BLaER1 treated with 17β-estradiol and CSF1 and Interleukin-3, amounts not matched to agents 10 nM and 100 nM (cell line): ENCODE data around the gene PRKD1.

Experiments used
- H3K27ac ChIP-seq, 11 experiments: shearing (Covaris generic); formaldehyde crosslinking; 2 replicates each; pipeline ENCODE4 v1.8.1; 2022
- H3K27me3 ChIP-seq, 11 experiments: shearing (Covaris generic); formaldehyde crosslinking; 2 replicates each; pipeline ENCODE4 v1.8.1; 2022
- H3K36me3 ChIP-seq, 11 experiments: shearing (Covaris generic); formaldehyde crosslinking; 2 replicates each; pipeline ENCODE4 v1.8.1; 2022
- H3K4me1 ChIP-seq, 10 experiments: shearing (Covaris generic); formaldehyde crosslinking; 2 replicates each; pipeline ENCODE4 v1.8.1; 2022
- H3K4me2 ChIP-seq, 11 experiments: shearing (Covaris generic); formaldehyde crosslinking; 2 replicates each; pipeline ENCODE4 v1.8.1; 2022
- H3K4me3 ChIP-seq, 10 experiments: shearing (Covaris generic); formaldehyde crosslinking; 2 replicates each; pipeline ENCODE4 v1.8.1; 2022
- H3K9ac ChIP-seq, 11 experiments: shearing (Covaris generic); formaldehyde crosslinking; 2 replicates each; pipeline ENCODE4 v1.8.1; 2022
- H3K9me3 ChIP-seq, 11 experiments: shearing (Covaris generic); formaldehyde crosslinking; replicated peaks in 1 of 11; 2 replicates each; pipeline ENCODE4 v1.8.1; 2022
- H4K20me1 ChIP-seq, 11 experiments: shearing (Covaris generic); formaldehyde crosslinking; 2 replicates each; pipeline ENCODE4 v1.8.1; 2022
- Cebpa-rat ChIP-seq, 11 experiments: shearing (Covaris generic); IDR thresholded peaks; 2 replicates each; pipeline ENCODE4 v1.8.1; 2022

The PRKD1 gene

DNA sequence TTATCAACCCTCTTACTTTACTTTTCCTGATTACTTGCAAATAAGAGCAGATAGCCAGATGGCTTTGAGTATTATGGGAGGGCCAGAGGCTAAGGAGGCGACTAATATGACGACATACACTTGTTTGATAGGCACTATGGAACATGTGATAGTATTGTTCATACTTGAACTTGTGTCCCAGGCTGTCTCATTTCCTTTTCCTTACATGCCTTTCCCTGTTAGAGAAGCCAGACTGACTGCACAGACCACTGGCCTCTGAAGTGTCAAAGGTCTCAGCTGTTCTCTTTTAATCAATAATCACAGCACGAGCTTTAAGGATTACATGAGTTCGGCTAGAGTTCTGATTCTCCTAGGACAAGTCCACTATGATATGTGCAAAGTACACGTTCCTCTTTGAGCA, 326.0 kb downstream of the PRKD1 start:
- Histone ChIP-seq H3K27me3 (no peaks in the 10 kb centered on the region), H3K9me3 (no peaks in the 10 kb centered on the region), H4K20me1 (no peaks in the 10 kb centered on the region), H3K4me1 (no peaks in the 10 kb centered on the region), H3K27ac (no peak overlapping the region), H3K9ac (no peak overlapping the region), H3K4me2 (no peak overlapping the region), H3K36me3 (no peaks in the 10 kb centered on the region), H3K4me3 (no peak overlapping the region)
- no peak for TF ChIP-seq Cebpa-rat (IDR thresholded peaks at IDR 0.05)

DNA sequence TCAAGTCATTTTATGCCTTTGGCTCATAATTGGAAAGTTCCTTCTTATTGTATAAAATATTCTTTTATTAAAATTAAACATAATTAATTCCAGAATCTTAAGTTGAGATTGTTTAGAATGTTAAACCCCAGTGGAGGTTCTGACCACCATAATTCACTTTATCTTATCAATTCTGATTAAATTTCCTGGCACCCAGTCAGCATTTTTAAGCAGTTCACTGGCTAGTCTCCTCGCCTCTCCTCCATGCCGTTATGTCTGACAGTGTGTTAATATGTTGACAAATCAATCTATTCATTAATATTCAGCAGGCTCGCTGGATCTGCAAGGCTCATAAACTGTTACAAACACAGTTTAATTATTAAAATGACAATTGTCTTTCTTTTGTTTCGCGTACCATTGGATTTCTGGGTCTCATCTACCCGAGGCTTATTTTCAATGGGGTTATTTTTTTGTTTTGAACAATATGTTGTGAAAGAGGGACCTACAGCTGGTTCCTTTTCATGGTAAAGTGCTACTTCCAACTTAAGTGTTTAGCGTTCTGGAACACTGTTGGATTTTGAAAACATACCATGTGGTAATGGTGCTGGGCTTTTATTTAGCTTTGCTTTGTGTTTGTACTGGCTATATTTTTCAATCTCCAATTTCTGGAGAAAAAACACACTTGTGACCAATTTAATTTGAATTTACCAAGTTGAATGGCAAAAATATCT, 339.7 kb downstream of the PRKD1 start:
- H3K4me1 ChIP-seq, result no peaks in the 10 kb centered on the region
- TF ChIP-seq Cebpa-rat (IDR thresholded peaks at IDR 0.05), result no peak
- H4K20me1 ChIP-seq, result no peaks in the 10 kb centered on the region
- H3K27me3 ChIP-seq, result no peaks in the 10 kb centered on the region
- no peak overlapping the region for H3K4me2 ChIP-seq
- H3K36me3 ChIP-seq, result no peaks in the 10 kb centered on the region
- H3K9me3 ChIP-seq, result no peaks in the 10 kb centered on the region
- H3K4me3 ChIP-seq, result no peak overlapping the region
- no peak overlapping the region for H3K9ac ChIP-seq
- no peak overlapping the region for H3K27ac ChIP-seq

DNA sequence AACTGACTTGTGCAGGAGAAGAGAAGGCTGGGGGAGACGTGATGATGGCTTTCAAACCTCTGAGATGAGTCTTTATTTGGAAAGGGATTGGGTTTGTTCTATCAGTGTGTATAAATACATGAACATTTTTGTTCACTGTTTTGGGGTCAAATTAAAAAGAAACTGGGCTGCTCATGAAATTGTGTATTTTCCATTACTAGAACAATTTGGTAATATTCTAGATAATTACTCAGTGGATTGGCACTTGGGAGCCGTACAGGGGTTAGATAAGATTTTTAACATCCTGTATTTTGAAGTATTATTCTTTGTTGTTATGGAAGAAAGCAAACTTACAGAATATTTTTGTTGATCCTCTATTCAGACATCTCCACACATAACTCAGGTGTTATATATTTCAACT, 340.6 kb downstream of the PRKD1 start:
- no peak for TF ChIP-seq Cebpa-rat (IDR thresholded peaks at IDR 0.05)
- H4K20me1 ChIP-seq, result no peaks in the 10 kb centered on the region
- no peak overlapping the region for H3K27ac ChIP-seq
- no peaks in the 10 kb centered on the region for H3K27me3 ChIP-seq
- no peak overlapping the region for H3K9ac ChIP-seq
- H3K36me3 ChIP-seq, result no peaks in the 10 kb centered on the region
- H3K4me1 ChIP-seq, result no peaks in the 10 kb centered on the region
- no peak overlapping the region for H3K4me3 ChIP-seq
- no peaks in the 10 kb centered on the region for H3K9me3 ChIP-seq
- H3K4me2 ChIP-seq, result no peak overlapping the region

DNA sequence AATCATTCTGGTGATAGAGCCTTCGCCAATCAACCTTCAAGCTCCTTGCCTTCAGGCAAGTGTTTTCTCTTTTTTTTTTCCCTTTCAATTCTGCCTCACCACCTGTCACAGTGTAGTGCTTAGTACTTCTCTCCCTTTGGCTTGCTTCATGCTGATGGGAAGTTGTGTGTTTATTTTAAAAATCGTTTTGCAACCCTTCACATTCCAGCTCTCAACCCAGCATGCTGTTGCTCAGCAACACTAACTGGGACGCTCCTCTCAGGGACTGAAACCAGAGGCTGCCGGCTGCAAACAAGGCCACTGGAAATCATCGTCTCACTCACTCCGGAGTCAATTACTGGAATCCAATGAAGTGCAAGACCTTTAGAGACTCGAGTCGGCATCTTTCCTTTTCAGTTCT, 342.7 kb downstream of the PRKD1 start:
- Histone ChIP-seq H4K20me1 (no peaks in the 10 kb centered on the region), H3K4me2 (no peak overlapping the region), H3K27ac (no peak overlapping the region), H3K9me3 (no peaks in the 10 kb centered on the region), H3K4me1 (no peaks in the 10 kb centered on the region), H3K36me3 (no peaks in the 10 kb centered on the region), H3K4me3 (no peak overlapping the region), H3K9ac (no peak overlapping the region), H3K27me3 (no peaks in the 10 kb centered on the region)
- TF ChIP-seq Cebpa-rat (IDR thresholded peaks at IDR 0.05), result no peak

DNA sequence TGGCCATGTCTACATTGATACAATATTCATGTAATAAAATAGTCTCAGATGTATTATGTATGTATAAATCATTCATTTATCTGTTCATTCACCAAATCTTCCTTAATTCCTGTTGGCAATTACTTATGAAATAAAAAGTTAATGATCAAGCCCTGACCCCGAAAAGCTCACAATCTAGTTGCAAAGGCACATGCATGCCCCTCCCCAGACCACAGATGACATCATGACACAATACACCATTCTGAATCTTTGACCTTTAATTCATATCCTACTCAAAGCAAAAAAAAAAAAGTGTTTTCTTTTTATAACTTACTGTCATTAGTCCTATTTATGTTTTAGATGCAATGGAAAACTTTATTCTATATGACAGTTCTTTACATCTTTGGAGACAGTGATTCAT, 346.9 kb downstream of the PRKD1 start:
- H3K4me3 ChIP-seq, result no peak overlapping the region
- H3K9me3 ChIP-seq, result no peaks in the 10 kb centered on the region
- H3K9ac ChIP-seq, result no peak overlapping the region
- H3K4me1 ChIP-seq, result no peaks in the 10 kb centered on the region
- H3K4me2 ChIP-seq, result no peak overlapping the region
- H3K27ac ChIP-seq, result no peak overlapping the region
- H3K27me3 ChIP-seq, result no peaks in the 10 kb centered on the region
- no peak for TF ChIP-seq Cebpa-rat (IDR thresholded peaks at IDR 0.05)
- no peaks in the 10 kb centered on the region for H4K20me1 ChIP-seq
- H3K36me3 ChIP-seq, result no peaks in the 10 kb centered on the region

DNA sequence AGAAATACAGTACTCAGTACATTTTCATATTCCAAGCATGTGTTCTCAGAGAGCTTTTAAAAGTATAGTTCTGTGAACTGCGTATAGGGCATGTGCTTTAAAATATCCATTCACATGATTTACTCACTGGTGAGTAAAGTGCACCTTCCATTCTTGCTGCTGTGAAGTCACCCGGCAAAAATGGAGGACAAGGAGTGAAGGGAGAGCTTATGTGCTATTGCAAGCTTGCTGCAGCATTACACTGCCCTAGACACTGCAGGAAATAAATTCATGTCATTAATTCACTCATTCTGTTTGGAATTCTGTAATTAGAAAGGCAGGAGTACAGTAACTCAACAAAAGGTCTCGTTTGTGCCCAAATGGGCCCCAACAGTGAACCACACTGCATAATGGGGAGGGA, 347.8 kb downstream of the PRKD1 start:
- no peak overlapping the region for H3K27ac ChIP-seq

DNA sequence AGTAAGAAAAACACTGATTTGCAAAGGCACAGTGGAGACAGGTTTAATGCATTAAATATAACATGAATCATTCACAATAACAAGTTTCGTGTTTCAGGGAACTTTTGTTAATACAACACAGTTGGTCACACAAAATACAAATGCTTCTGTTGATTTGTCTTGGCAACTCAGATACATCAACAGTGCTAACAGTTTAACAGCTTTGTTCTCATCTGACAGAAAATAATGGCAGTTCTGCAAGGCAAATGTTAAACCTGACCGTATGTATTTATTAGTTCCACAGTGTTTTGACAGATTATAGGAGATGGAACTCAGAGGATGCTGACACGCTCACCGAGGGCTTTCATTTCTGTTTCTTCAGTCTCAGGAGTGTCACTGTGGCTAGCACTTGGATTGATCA, 350.7 kb downstream of the PRKD1 start:
- TF ChIP-seq Cebpa-rat (IDR thresholded peaks at IDR 0.05), result no peak
- Histone ChIP-seq H3K36me3 (no peaks in the 10 kb centered on the region), H3K4me2 (no peak overlapping the region), H3K27me3 (no peaks in the 10 kb centered on the region), H3K9me3 (peaks cover 0 to 13% (median 5%) of the 10 kb centered on the region in 11 experiments; a peak in 8 of 22 replicates), H3K27ac (no peak overlapping the region), H3K4me3 (no peak overlapping the region), H4K20me1 (no peaks in the 10 kb centered on the region), H3K9ac (no peak overlapping the region), H3K4me1 (no peaks in the 10 kb centered on the region)

More for the DNA sequence above, 347.8 kb downstream of the PRKD1 start:
- Histone ChIP-seq H3K4me1 (no peaks in the 10 kb centered on the region), H3K9ac (no peak overlapping the region), H4K20me1 (no peaks in the 10 kb centered on the region), H3K9me3 (no peaks in the 10 kb centered on the region), H3K27me3 (no peaks in the 10 kb centered on the region), H3K4me3 (no peak overlapping the region), H3K4me2 (no peak overlapping the region), H3K36me3 (no peaks in the 10 kb centered on the region)
- TF ChIP-seq Cebpa-rat (IDR thresholded peaks at IDR 0.05), result no peak

DNA sequence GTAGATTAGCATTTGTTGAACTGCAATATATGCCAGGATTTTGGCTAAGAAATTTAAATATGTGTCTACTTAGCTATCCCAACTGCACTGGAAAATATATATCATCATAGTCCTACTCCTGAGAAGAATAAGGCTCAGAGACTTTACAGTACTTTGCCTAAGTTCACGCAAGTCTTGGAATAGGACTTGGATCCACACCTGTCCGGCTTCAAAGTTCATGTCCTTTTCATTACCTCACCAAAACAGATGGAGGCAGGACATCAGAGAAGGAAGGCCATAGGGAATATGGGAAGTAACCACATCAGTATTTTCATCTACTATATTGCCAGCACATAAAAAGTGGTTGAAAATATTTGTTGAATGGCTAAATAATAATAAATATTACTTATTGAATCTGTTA, 358.5 kb downstream of the PRKD1 start:
- no peaks in the 10 kb centered on the region for H4K20me1 ChIP-seq
- peaks cover 5 to 19% (median 13%) of the 10 kb centered on the region in 11 experiments; a peak in 17 of 22 replicates for H3K9me3 ChIP-seq
- H3K4me1 ChIP-seq, result no peaks in the 10 kb centered on the region
- no peaks in the 10 kb centered on the region for H3K36me3 ChIP-seq
- no peak overlapping the region for H3K4me3 ChIP-seq
- no peak overlapping the region for H3K27ac ChIP-seq
- no peak overlapping the region for H3K9ac ChIP-seq
- no peaks in the 10 kb centered on the region for H3K27me3 ChIP-seq
- H3K4me2 ChIP-seq, result no peak overlapping the region
- TF ChIP-seq Cebpa-rat (IDR thresholded peaks at IDR 0.05), result no peak

DNA sequence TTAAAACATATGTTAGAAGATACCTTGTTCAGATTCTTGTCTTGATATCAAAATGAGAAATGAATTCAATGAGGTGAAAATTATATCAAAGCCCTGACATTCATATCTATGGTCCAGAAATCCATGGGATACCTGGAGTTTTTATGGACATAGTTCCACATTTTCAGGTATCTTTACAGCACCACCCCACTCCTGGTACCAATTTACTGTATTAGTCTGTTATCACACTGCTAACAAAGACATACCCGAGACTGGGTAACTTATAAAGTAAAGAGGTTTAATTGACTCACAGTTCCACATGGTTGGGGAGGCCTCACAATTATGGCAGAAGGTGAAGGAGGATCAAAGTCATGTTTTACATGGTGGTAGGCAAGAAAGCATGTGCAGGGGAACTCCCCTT, 361.5 kb downstream of the PRKD1 start:
- Histone ChIP-seq H3K9me3 (peaks cover 0 to 14% (median 7%) of the 10 kb centered on the region in 11 experiments; a peak in 13 of 22 replicates), H3K27ac (no peak overlapping the region), H3K36me3 (no peaks in the 10 kb centered on the region), H4K20me1 (no peaks in the 10 kb centered on the region), H3K4me1 (no peaks in the 10 kb centered on the region), H3K9ac (no peak overlapping the region), H3K4me2 (no peak overlapping the region), H3K27me3 (no peaks in the 10 kb centered on the region), H3K4me3 (no peak overlapping the region)
- TF ChIP-seq Cebpa-rat (IDR thresholded peaks at IDR 0.05), result no peak

DNA sequence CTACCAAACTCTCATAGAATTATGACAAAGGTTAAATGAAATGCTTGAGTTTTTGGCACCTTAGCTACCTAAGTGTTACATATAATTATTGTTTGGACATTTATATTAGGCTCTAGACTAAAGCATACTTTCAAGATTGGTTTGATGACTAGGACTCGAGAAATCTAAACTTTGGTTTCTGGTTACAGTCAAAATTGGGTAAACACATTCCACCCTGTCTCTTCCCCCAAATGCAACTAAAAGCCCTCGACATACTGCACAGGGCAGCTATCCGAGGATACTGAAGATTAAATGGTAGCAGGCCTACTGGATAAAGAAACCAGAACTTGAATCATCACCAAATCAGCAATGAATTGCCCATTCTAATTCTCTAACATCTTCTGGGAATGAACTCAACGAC, 369.1 kb downstream of the PRKD1 start:
- no peak overlapping the region for H3K9ac ChIP-seq
- H3K9me3 ChIP-seq, result no peaks in the 10 kb centered on the region
- H3K4me2 ChIP-seq, result no peak overlapping the region
- no peaks in the 10 kb centered on the region for H4K20me1 ChIP-seq
- H3K27ac ChIP-seq, result no peak overlapping the region
- H3K4me3 ChIP-seq, result no peak overlapping the region
- H3K36me3 ChIP-seq, result no peaks in the 10 kb centered on the region
- TF ChIP-seq Cebpa-rat (IDR thresholded peaks at IDR 0.05), result no peak
- H3K4me1 ChIP-seq, result no peaks in the 10 kb centered on the region
- no peaks in the 10 kb centered on the region for H3K27me3 ChIP-seq
